GM19463 (cell line): ENCODE data around the gene BMERB1.
"Not testable (repeated sequence)": the region's sequence is repeated elsewhere in the genome, so short reads cannot be mapped to it uniquely, and the experiment has no call there.

Source experiments
- ATAC-seq: cut with Tn5 transposase; IDR thresholded peaks from one replicate; pipeline ENCODE4 v1.9.1; 2021; ENCODE audit warnings: mild to moderate bottlenecking, moderate library complexity; ENCODE audit not compliant: unreplicated experiment

BMERB1 gene

DNA sequence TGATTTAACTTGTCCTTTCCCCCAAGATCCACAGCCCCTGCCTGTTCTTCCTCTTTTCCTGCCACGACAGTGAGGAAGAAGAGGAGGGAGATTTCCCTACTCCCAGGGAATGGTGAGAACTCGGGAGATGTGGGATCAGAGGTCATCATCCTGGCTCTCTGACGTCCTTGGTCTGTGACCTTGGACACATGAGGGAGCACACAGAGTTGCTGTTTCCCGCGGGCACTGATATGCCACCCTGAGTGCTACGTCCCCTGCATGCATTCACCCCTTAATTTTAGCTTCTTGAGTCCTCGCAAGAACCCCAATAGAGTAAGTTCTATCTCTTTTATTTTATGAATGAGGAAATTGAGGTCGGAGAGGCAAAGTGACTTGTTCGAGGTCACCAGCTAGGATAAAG is 85.4 kb downstream of the BMERB1 start:
- no peak for ATAC-seq

DNA sequence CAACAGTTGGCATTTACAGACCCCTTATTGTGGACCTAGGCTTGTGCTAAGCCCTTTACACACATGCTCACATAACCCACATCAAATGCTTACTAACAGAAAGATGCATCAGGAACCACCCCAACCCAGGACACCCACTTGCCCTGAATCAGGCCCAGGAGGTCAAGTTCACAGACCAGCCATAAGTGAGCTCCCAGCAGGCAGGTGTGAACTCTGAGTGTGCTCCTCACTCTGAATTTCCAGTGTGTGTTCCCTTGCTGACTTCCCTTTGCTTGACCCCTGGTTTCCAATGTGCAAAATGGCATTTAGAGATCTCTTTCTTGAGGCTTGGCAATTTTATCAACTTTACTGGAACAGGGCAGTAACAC is 87.0 kb downstream of the BMERB1 start:
- no peak for ATAC-seq

DNA sequence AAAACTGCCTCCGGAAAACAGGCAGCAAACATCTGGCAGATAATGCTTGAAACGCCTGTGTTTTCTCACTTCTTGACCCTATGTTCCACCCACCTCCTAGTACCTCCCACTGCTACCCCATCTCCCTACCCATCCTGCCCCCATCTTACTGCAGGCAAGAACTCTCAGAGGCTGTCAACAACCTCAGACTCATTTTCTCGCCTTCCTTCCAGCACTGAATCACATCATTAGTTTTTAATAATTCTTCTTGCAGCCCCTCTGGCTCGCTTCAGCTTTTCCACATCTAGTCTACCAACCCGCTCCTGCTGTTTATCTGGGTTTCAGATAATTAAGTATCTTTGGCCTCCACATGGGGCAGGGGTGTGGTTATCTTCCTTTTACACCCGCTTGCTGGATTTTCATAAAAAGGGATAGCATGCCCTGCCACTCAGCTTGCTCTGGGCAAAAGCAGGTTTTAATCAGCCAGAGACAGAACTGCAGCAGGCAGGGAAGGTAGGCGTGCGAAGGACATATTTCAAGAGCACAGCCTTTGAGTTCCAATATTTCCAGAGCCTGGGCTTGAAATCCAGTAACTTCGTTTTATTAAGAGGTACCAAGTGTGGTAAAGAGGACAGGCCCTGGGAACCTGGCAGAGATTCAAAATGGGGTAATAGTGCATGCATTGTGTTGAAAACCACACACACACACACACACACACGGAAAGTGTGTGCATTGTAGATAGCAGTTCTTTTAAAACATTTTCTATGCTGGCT is 87.5 kb downstream of the BMERB1 start:
- ATAC-seq: no peak

DNA sequence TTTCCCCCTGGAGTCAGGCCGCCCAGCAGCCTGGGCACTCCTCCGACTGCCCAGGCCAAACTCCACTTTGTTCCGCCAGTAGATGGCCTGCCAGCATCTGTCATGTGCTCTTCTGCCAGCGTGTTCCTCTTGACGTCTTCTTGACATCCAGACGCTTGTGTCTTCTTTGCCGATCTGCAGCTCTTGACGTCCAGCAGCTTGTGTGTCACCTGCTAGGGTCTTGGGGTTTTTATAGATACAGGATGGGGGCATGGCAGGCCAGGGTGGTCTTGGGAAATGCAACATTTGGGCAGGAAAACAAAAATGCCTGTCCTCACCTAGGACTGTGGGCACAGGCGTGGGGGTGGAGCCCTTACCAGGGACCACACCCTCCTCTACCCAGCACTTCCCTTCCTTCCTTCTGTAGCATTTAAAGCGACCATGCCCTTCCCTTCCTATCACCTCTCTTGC is 88.7 kb downstream of the BMERB1 start:
- no peak for ATAC-seq

DNA sequence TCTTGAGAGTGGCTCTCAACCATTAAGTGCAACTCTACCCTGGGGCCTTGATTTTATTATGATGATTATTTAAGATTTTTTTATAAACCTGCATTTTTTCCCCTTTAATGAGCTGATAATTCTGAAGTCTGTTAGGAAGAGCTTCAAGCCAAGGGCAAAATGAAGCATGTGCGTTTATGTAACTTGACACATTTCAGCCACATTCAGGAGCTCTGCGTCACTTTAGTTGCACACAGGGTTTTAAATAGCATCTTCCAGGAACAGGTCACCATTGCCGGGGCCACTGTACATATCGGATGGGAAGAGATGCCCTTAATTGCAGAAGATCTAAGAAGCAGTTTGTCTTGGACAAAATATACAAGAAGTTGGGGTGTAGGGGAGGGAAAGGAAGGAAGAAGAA is 89.6 kb downstream of the BMERB1 start:
- ATAC-seq: no peak

DNA sequence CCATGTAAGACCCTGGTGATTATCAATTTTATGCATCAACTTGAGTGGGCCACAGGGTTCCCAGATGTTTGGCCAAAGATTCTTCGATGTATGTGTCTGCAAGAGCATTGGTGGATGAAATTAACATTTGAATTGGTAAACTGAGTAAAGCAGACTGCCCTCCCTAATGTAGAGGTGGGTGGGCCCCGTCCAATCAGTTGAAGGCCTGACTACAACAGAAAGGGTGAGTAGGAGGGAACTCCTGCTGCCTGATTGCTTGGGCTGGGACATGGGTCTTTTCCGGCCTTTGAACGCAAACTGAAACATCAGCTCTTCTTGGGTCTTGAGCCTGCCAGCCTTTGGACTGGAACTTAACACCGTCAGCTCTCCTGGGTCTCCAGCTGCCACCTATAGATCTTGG is 90.6 kb downstream of the BMERB1 start:
- ATAC-seq: no peak

GRCh38 chr16:15526097-15526496 is 91.7 kb downstream of the BMERB1 start:
- ATAC-seq: no peak

GRCh38 chr16:15526731-15527130 is 92.3 kb downstream of the BMERB1 start:
- ATAC-seq: no peak

DNA sequence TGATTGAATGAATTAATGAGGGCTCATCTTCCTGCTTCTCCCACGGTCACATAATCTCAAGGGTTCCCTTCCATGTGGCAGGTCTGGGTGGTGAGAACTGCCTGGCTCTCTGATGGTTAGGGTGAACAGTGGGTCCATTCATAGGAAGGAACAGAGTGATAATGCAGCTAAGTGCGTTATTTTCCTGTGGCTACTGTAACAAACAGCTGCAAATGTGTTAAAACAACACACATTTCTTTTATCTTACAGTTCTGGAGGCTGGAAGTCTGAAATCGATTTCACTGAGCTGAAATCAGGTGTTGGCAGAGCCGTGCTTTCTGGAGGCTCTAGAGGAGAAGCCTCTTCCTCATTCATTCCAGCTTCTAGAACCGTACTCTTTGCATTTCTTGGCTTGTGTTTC is 95.3 kb downstream of the BMERB1 start:
- ATAC-seq: no peak

DNA sequence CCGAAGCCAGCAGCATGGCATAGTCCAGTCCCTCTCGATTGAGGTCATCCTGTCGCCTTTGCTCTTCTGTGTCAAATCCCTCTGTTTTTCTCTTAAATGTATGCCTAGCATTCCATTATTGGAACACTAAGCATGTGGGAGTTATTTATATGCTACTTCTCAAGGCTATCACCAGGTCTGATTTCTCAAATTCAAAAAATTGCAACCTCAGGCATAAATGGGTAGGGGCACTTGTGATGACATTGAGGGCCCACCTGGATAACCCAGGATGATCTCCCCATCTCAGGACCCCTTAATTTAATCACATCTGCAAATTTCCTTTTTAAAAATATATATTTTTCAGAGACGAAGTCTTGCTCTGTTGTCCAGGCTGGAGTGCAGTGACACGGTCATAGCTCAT is 95.7 kb downstream of the BMERB1 start:
- no peak for ATAC-seq

GRCh38 chr16:15532825-15533224 is 98.4 kb downstream of the BMERB1 start:
- no peak for ATAC-seq

- ATAC-seq: no peak
Measured at GRCh38 chr16:15533386-15533785, 99.0 kb downstream of the BMERB1 start.

DNA sequence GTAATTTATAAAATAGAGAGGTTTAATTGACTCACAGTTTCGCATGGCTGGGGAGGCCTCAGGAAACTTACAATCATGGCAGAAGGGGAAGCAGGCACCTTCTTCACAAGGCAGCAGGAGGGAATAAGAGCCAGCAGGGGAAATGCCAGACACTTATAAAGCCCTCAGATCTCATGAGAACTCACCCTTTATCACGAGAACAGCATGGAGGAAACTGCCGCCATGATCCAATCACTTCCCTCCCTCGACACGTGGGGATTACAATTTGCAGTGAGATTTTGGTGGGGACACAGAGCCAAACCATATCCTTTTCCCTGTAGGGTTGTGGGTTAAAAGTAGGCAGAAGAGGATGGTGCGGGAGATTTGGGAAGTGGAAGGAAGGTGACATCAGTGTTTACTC is 101.4 kb downstream of the BMERB1 start:
- no peak for ATAC-seq

- no peak for ATAC-seq
Measured at GRCh38 chr16:15536843-15537242, 102.5 kb downstream of the BMERB1 start.

DNA sequence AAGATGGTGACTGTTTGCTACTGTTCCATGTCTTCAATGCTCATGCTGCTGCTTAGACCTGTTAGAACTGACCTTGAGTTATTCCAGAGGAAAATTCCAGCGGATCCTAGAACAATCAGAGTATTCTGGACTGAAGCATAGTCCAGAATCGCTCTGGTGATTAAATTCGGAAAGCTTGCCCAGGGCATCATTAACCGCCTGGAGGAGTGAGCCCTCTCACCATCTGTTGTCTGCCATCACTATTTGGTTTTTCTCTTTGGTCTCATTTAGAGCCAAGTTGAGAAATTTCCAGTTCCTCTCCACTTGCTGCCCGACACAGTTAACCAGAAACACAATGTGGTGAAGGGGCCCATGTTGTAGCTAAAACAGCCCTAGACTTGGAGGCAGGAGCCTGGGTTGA is 104.1 kb downstream of the BMERB1 start:
- no peak for ATAC-seq

DNA sequence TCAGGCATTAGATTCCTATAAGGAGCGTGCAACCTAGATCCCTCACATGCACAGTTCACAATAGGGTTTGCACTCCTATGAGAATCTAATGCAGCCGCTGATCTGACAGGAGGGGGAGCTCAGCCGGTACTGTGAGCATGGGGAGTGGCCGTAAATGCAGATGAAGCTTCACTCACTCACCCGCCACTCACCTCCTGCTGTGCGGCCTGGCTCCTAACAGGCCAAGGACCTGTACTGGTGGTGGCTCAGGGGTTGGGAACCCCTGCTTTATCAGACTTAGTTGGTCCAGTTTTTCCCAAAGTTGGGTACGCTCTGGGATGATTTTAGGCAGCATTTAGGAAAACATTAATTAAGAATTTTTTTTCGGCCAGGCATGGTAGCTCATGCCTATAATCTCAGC is 104.8 kb downstream of the BMERB1 start:
- ATAC-seq: no peak

GRCh38 chr16:15542261-15542660 is 107.9 kb downstream of the BMERB1 start:
- no peak for ATAC-seq

DNA sequence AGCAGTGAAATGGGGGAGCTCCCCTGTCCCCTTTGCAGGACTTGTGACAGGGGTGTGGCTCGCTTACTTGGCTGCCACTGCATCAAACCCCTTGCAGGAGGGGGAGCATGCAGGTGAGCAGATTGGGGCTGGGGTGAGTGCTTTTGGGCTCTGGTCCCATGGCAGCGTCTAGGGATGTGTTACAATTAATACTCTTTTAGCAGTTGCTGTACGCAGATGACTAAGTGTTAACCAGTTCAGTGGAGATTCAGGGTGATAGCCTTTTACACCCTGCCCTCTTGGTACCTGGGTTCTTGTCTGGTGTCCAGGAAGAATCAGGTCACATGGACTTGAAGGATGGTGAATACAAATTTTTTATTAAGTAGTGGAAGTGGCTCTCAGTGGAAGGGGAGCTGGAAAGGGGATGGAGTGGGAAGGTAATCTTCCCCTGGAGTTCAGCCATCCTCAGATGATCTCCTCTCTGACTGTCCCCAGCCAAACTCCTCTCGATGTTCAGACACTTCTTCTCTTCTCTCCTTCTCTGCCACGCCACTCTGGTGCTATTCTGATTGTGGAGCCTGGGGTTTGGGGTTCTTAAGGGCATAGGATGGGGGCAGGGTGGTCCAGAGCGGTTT is 108.5 kb downstream of the BMERB1 start:
- no peak for ATAC-seq

DNA sequence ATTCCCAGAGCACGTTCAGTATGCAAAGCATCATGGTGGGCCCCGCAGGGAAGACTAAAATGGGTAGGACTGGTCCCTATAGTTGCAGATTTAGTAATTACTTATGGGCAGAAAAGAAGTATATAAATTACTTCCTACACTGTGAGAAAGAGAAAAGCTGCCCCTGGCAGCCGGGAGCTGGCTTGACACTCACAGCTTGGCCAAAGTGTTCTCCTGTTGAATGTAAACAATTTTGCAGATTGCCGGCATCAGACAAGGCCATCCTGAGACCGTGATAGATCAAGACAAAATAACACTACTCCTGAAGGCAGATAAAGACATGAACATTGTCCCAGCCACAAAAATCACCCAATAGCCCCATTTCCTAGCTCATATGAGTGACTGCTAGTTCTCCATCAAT is 110.0 kb downstream of the BMERB1 start:
- ATAC-seq: no peak

GRCh38 chr16:15545544-15545943 is 111.2 kb downstream of the BMERB1 start:
- no peak for ATAC-seq

DNA sequence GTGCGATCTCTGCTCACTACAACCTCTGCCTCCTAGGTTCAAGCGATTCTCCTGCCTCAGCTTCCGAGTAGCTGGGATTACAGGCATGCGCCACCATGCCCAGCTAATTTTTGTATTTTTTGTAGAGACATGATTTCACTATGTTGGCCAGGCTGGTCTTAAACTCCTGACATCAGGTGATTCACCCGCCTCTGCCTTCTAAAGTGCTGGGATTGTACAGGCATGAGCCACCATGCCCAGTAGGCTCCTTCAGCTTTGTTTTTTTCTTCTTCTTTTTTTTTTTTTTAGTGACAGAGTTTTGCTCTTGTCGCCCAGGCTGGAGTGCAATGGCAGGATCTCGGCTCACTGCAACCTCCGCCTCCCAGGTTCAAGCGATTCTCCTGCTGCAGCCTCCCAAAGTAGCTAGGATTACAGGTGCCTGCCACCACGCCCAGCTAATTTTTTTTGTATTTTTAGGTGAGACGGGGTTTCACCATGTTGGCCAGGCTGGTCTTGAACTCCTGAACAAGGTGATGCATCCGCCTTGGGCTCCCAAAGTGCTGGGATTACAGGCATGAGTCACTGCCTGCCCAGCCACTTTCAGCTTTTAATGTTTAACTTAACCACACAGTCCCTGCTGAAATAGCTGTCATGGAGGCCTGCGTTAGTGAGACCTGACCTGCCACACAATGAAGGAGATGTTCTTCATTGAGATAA is 112.8 kb downstream of the BMERB1 start:
- not testable (repeated sequence) for ATAC-seq

GRCh38 chr16:15547768-15548096 is 113.3 kb downstream of the BMERB1 start:
- no peak for ATAC-seq
